LNCAP (cell line): ENCODE results near the gene FGGY.

Experiments
- TF ChIP-seq, protein P1 (sequence below): fragments of 450-650 bp; IDR thresholded peaks from 2 replicates; pipeline ENCODE4 v1.5.1; 2017; ENCODE audit warnings: mild to moderate bottlenecking

The FGGY gene

DNA sequence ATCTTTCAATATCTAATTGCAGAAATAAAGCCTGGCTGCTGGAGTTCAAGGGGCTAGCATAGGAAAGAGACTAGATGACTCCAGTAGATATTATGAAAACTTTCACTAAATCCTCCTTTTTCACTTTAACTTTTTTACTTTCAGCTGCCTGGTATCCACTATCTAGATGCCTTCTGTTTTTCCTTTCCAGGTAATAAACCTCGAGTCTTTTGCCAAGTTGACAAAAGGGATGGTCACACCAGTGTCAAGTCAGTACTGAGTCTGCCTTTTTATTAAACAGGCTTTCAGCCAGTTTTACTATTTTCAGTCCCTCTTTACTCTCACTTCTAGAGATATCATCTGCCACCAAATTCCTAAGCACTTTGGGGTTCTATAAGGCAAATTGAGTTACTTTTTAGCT lies 195.6 kb downstream of the FGGY start:
- TF ChIP-seq, protein P1, sequence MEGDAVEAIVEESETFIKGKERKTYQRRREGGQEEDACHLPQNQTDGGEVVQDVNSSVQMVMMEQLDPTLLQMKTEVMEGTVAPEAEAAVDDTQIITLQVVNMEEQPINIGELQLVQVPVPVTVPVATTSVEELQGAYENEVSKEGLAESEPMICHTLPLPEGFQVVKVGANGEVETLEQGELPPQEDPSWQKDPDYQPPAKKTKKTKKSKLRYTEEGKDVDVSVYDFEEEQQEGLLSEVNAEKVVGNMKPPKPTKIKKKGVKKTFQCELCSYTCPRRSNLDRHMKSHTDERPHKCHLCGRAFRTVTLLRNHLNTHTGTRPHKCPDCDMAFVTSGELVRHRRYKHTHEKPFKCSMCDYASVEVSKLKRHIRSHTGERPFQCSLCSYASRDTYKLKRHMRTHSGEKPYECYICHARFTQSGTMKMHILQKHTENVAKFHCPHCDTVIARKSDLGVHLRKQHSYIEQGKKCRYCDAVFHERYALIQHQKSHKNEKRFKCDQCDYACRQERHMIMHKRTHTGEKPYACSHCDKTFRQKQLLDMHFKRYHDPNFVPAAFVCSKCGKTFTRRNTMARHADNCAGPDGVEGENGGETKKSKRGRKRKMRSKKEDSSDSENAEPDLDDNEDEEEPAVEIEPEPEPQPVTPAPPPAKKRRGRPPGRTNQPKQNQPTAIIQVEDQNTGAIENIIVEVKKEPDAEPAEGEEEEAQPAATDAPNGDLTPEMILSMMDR: no peak

DNA sequence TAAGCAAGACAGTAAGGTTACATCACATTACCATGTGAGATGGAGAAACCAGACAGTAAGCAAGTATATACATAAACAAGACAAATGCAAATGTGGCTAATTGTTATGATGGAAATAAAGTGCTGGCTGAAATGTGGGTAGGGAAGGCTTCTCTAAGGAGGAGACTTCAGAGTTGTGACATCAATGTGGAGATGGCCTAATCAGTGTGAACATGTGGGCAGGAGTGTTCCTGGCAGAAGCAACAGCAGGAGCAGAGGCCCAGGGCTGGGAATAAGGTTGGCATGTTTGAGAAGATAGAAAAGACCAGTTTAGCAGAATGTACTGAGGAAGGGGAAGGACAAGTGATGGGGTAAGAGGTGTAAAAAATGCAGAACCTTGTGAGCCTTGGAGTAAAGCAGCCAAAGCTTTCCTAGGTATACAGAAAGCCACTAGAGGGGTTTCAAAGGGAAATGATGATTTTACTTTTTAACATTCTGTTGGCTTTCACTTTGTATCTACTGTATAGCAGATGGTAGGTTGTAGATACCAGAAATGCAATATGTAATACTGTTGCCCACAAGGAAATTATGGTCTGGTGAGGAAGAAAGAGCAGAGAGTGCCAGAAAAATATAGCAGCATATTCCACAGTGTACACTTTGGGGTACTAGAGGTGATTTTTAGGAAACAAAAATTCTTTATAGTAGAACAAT lies 197.4 kb downstream of the FGGY start:
- TF ChIP-seq, protein P1: no peak

DNA sequence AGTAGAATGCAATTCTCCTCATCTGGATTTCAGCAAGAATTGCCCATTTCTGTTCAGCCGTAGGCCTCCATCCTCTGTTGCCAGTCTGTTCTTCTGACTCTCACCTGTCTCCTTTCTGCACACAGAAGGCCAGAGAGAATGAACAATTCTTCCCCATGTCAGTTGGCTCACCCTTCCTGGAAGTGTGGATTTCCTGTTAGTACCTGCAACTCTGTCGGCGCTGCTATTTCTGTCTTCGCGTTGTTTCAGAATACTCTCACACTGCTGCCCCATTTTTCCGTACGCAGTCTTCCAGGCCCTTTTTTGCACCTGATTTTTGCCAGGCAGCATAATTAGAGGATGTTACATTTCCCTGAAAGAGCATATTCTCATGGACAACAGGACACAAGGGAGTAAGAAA lies 200.7 kb downstream of the FGGY start:
- TF ChIP-seq, protein P1: no peak

DNA sequence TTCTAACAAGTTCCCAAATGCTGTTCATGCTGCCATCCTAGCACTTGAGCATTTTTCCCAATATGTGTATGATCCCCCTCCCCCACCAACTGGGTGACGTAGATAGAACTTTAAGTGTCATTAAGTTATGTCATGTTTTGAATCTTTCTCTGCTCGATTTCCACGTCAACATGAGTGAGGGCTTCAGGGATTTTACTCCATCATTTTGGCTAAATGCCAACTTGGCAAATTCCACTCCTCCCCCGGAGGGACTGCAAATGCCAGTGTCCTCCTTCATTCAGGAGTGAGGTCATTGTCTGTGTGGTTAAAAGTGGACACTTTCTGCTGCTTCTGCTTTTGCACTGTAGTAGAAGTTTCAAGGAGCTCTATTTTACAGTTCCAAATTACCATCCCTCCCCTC lies 201.7 kb downstream of the FGGY start:
- TF ChIP-seq, protein P1: no peak

DNA sequence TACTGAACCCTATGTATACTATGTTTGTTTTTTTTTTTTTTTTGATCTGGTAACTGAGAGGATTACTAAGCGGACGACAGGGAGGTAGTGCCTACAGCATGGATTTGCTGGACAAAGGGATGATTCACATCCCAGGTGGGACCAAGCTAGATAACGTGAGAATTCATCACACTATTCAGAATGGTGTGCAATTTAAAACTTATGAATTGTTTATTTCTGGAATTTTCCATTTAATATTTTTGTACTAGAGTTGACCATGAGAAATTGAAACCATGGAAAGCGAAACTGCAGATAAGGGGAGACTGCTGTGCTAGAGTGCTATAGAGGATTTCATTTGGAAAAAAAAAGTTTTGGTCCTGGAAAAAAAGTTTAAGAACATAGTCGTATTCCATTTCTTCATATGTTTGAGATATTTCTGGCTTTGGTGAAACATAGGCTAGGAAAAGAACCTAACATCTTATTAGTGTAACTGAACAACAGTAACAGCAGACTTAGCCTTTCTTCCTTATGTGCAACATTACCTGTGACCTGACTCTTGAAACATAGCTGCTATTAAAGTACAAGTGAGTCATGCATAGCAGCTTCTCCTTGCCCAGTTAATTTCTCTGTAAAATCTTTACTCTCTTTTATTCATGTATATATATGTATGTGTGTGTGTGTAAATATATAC lies 202.5 kb downstream of the FGGY start:
- TF ChIP-seq, protein P1: no peak

DNA sequence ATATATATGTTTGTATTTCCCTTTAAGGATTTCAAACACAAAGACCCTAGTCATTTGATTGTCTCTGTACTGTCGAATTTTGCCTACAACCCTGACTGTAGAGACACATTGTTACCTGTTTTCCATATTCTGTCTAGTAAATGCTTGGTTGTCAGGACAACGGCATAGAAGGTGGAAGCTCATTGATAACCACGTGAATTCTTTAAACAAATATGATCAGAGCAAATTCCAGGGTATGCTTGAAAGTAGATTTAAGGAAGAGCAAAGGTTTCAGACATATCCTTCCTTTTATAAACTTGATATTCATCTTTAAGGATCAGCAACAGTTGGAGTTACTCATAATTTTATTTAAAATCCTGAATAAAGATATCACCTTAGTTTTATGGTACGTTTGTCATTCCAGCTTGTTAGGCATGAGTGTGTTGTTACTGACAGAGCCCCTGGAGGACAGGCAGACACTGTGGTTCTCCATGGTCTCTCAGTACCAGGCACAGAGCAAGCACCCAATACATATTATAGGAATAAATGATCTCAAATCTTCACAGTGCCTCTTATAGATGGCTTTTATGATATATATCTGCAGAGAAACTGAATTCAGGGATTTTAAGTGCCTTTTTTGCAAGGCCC lies 203.2 kb downstream of the FGGY start:
- TF ChIP-seq, protein P1: no peak

DNA sequence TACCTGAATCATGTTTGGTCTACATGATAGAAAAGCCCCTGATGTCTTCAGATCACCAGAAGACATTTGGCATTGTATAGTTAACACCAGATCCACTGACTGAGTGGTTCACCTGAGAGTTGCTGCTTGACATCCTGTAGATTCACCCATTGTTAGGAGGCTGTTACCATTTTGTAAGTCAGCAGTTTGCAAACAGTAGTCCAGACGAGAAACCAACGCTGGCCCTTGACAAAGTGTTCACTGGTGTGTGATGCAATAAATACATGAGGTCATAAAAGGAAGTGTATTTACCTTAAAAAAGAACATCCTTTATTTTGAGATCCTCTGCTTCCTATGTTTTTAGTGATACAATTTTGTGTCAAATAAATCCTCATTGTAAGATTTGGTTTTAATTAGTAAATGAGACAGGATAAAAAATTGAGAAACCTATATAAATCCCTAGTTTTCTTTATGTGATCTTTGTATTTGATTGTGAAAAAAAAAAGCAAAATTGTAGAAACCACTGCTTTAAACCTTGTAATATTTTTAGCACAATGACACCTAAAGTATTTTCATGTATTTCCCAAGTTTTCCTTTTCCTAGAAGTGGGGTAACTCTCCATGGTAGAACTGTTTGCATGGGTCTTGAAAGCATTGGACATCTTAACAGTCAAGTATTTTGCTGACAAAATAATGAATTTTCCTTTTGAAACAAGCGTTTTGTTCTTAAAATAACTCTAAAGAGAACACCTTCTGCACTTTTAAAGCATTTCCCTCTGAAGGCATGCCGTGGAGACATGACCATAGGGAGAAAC lies 204.3 kb downstream of the FGGY start:
- TF ChIP-seq, protein P1: no peak
